OCI-LY3 (cell line): ENCODE results near the gene SH3GL3.

Source experiments
- H2AFZ ChIP-seq: fragments of 200-600, 300-600 bp; shearing (Covaris generic); 2 replicates; pipeline ENCODE4 v1.6.0; 2014; ENCODE audit warnings: antibody characterized with exemption, low read depth, low read length
- H3K27ac ChIP-seq: fragments of 200-600, 300-600 bp; sonication (generic); 2 replicates; pipeline ENCODE4 v1.5.1; 2014; ENCODE audit warnings: mild to moderate bottlenecking, low read length, moderate library complexity, mixed read lengths
- H3K27me3 ChIP-seq: fragments of 200-600, 300-600 bp; sonication (generic); 2 replicates; pipeline ENCODE4 v1.6.1; 2014; ENCODE audit warnings: low read depth, low read length, mixed read lengths
- H3K36me3 ChIP-seq: fragments of 200-600, 300-600 bp; sonication (generic); replicated peaks from 2 replicates; pipeline ENCODE3; 2014; ENCODE audit warnings: low read depth, low read length, mixed read lengths
- H3K4me1 ChIP-seq: fragments of 300-600, 200-600 bp; sonication (generic); 2 replicates; pipeline ENCODE4 v1.6.1; 2014; ENCODE audit warnings: low read length, mixed read lengths
- H3K4me2 ChIP-seq: fragments of 200-600, 300-600 bp; sonication (generic); 2 replicates; pipeline ENCODE4 v1.6.1; 2014; ENCODE audit warnings: low read length, mixed read lengths
- H3K4me3 ChIP-seq: fragments of 300-600, 200-600 bp; sonication (generic); 2 replicates; pipeline ENCODE4 v1.5.1; 2014; ENCODE audit warnings: antibody characterized with exemption, mild to moderate bottlenecking, low read length, moderate library complexity
- H3K79me2 ChIP-seq: fragments of 300-600, 200-600 bp; shearing (Covaris generic); 2 replicates; pipeline ENCODE4 v1.6.1; 2014; ENCODE audit warnings: mild to moderate bottlenecking, low read length, mixed read lengths
- H3K9ac ChIP-seq: fragments of 300-600, 200-600 bp; shearing (Covaris generic); 2 replicates; pipeline ENCODE4 v1.6.0; 2014; ENCODE audit warnings: mild to moderate bottlenecking, low read length, moderate library complexity
- H3K9me3 ChIP-seq: fragments of 200-600, 300-600 bp; shearing (Covaris generic); 2 replicates; pipeline ENCODE4 v1.6.1; 2014; ENCODE audit warnings: low read length, mixed read lengths; ENCODE audit not compliant: insufficient read depth
- H4K20me1 ChIP-seq: fragments of 200-600, 300-600 bp; sonication (generic); 2 replicates; pipeline ENCODE4 v1.6.1; 2016; ENCODE audit warnings: low read length, mixed read lengths; ENCODE audit not compliant: insufficient read depth
- EZH2phosphoT487 ChIP-seq: fragments of 200-600 bp; shearing (Covaris generic); IDR thresholded peaks from 2 replicates; pipeline ENCODE4 v1.6.1; 2018; ENCODE audit warnings: antibody characterized with exemption, mixed run types, low read depth
- TF ChIP-seq, protein P1 (sequence below): fragments of 200-600, 300-600 bp; sonication (generic); IDR thresholded peaks from 2 replicates; pipeline ENCODE4 v1.5.1; 2014; ENCODE audit warnings: antibody characterized with exemption, low read length, low read depth

SH3GL3 gene

DNA sequence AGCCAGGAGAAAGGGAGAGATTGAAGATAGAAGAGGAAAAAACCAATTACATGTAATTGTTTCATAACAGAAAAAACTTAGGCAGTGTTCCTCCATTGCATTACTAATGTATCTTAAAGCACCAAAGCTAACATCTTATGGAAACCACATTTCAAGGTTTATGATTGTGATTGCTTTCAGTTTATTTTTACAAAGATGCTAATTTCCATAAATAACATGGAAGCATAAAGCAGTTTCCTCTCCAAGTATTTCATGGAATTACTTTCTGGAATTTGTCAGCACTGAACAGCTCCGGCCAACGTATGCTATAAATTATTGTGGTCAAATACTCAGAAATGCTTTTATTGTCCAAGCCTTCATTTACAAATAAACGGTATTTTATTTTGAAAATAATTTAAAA is 218.3 kb downstream of the SH3GL3 start:
- TF ChIP-seq, protein P1, sequence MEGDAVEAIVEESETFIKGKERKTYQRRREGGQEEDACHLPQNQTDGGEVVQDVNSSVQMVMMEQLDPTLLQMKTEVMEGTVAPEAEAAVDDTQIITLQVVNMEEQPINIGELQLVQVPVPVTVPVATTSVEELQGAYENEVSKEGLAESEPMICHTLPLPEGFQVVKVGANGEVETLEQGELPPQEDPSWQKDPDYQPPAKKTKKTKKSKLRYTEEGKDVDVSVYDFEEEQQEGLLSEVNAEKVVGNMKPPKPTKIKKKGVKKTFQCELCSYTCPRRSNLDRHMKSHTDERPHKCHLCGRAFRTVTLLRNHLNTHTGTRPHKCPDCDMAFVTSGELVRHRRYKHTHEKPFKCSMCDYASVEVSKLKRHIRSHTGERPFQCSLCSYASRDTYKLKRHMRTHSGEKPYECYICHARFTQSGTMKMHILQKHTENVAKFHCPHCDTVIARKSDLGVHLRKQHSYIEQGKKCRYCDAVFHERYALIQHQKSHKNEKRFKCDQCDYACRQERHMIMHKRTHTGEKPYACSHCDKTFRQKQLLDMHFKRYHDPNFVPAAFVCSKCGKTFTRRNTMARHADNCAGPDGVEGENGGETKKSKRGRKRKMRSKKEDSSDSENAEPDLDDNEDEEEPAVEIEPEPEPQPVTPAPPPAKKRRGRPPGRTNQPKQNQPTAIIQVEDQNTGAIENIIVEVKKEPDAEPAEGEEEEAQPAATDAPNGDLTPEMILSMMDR, result no peak
- TF ChIP-seq EZH2phosphoT487, result no peak
- no peak overlapping the region for H3K27ac ChIP-seq
- no peaks in the 10 kb centered on the region for H4K20me1 ChIP-seq

More for the DNA sequence above, 218.3 kb downstream of the SH3GL3 start:
- no peak overlapping the region for H3K4me2 ChIP-seq
- no peaks in the 10 kb centered on the region for H3K4me1 ChIP-seq
- H3K4me3 ChIP-seq, result no peak overlapping the region
- no peaks in the 10 kb centered on the region for H3K9me3 ChIP-seq
- H3K36me3 ChIP-seq, result no peaks in the 10 kb centered on the region
- H3K27me3 ChIP-seq, result peaks cover 22% of the 10 kb centered on the region
- no peaks in the 10 kb centered on the region for H3K79me2 ChIP-seq
- no peak overlapping the region for H3K9ac ChIP-seq
- H2AFZ ChIP-seq, result no peak overlapping the region
